ENCODE measurements around the gene GTPBP3. TPM values are rescaled to one million over a fixed set of nuclear protein-coding genes. Genes with fewer than 3 reads are reported as not detected.

GTPBP3 gene
- total and polyA plus RNA-seq, 2 of the 13 experiments (the other 11 are each of a cell fraction or from before 2014, with no cell fraction given): 17.5 to 30.0 TPM

DNA sequence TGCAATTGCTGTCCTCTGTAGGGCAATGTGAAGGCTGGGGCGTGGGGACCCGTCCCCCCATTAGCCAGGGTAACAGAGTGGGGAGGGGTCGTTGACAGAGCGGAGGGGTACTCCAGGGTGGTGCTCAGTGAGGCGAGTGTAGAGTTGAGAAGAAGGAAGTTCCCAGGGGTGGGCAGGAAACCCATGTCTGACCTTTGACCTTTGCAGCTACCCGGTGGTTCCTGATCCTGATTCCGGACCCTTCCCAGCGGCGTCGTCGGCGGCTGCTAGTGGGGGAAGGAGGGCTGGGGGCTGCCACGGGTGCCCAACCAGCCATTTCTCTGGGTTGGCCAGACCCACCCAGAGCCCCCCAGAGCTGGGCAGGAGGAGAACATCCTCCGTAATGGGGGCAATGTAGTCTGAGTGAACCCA is 41.9 kb downstream of the GTPBP3 start (continued):
- TF ChIP-seq ZNF446 (CRISPR knock-in tag; IDR thresholded peaks at IDR 0.05) (no peak), ZSCAN20 (CRISPR knock-in tag; IDR thresholded peaks at IDR 0.05; ENCODE audit: borderline replicate concordance) (no peak), HDAC1 (CRISPR knock-in tag; IDR thresholded peaks at IDR 0.05) (no peak), ATF7 (IDR thresholded peaks at IDR 0.05) (no peak), ATF7 (CRISPR knock-in tag; IDR thresholded peaks at IDR 0.05) (no peak), HNF4G (IDR thresholded peaks at IDR 0.05; ENCODE audit: borderline replicate concordance, low read depth, low read length) (peak; percentile 57), HNF4G (CRISPR knock-in tag; IDR thresholded peaks at IDR 0.05; ENCODE audit: borderline replicate concordance, low read depth) (no peak), ZNF552 (CRISPR knock-in tag; IDR thresholded peaks at IDR 0.05; ENCODE audit: borderline replicate concordance) (no peak), ZNF430 (CRISPR knock-in tag; IDR thresholded peaks at IDR 0.05) (no peak), NFKB2 (CRISPR knock-in tag; IDR thresholded peaks at IDR 0.05; ENCODE audit: borderline replicate concordance) (no peak), ZNF263 (CRISPR knock-in tag; IDR thresholded peaks at IDR 0.05) (0 out of 2 replicates have a peak, but pooled peaks have one; percentile 53), PRDM15 (CRISPR knock-in tag; IDR thresholded peaks at IDR 0.05) (no peak), ZNF335 (CRISPR knock-in tag; IDR thresholded peaks at IDR 0.05) (no peak), NR2F6 (IDR thresholded peaks at IDR 0.05) (peak; percentile 81), NR2F6 (CRISPR knock-in tag; IDR thresholded peaks at IDR 0.05) (peak; percentile 72), MATR3 (CRISPR knock-in tag; IDR thresholded peaks at IDR 0.05) (no peak), ZZZ3 (CRISPR knock-in tag; IDR thresholded peaks at IDR 0.05; ENCODE audit: borderline replicate concordance) (no peak), FOXK1 (CRISPR knock-in tag; IDR thresholded peaks at IDR 0.05; ENCODE audit: borderline replicate concordance, low read depth) (no peak), ZNF20 (CRISPR knock-in tag; IDR thresholded peaks at IDR 0.05) (no peak), ZNF230 (CRISPR knock-in tag; IDR thresholded peaks at IDR 0.05) (no peak), FOXP1 (IDR thresholded peaks at IDR 0.05) (no peak), FOXP1 (CRISPR knock-in tag; IDR thresholded peaks at IDR 0.05) (no peak), ZNF816 (CRISPR knock-in tag; IDR thresholded peaks at IDR 0.05; ENCODE audit: borderline replicate concordance) (no peak), ZBTB2 (CRISPR knock-in tag; IDR thresholded peaks at IDR 0.05; ENCODE audit: low read depth) (no peak), ZNF788 (CRISPR knock-in tag; IDR thresholded peaks at IDR 0.05; ENCODE audit: borderline replicate concordance) (no peak), ARNT (IDR thresholded peaks at IDR 0.05) (no peak), ZNF33B (CRISPR knock-in tag; IDR thresholded peaks at IDR 0.05) (no peak), FOXO4 (CRISPR knock-in tag; conservative IDR thresholded peaks at IDR 0.05) (no peak)
